H9 (cell line): ENCODE data around the gene FBXO34. TPM values are rescaled to one million over a fixed set of nuclear protein-coding genes. Genes with fewer than 3 reads are reported as not detected.

ENCODE experiments used
- DNase-seq: peaks from one replicate; pipeline ENCODE4 v3.0.0-alpha.2; 2017
- H2AFZ ChIP-seq: one replicate; pipeline ENCODE4 v1.6.1; 2013; ENCODE audit warnings: mild to moderate bottlenecking, low read length, control low read depth, moderate library complexity
- H2AK5ac ChIP-seq: 2 replicates; pipeline ENCODE4 v1.6.1; 2013; ENCODE audit warnings: low read length, control low read depth, mixed read lengths; ENCODE audit not compliant: insufficient read length
- H2BK120ac ChIP-seq: one replicate; pipeline ENCODE4 v1.6.1; 2013; ENCODE audit warnings: low read depth, mild to moderate bottlenecking, low read length, control low read depth, inconsistent platforms; ENCODE audit not compliant: poor library complexity, severe bottlenecking
- H2BK12ac ChIP-seq: 2 replicates; pipeline ENCODE4 v1.6.1; 2013; ENCODE audit warnings: low read length, control low read depth, mixed read lengths, low read depth; ENCODE audit not compliant: insufficient read length
- H2BK15ac ChIP-seq: 2 replicates; pipeline ENCODE4 v1.6.1; 2013; ENCODE audit warnings: low read depth, low read length, control low read depth
- H2BK20ac ChIP-seq: one replicate; pipeline ENCODE4 v1.6.1; 2013; ENCODE audit warnings: low read depth, mild to moderate bottlenecking, low read length, control low read depth, inconsistent platforms; ENCODE audit not compliant: poor library complexity, severe bottlenecking
- H2BK5ac ChIP-seq: 2 replicates; pipeline ENCODE4 v1.6.1; 2013; ENCODE audit warnings: low read length, control low read depth, mixed read lengths; ENCODE audit not compliant: insufficient read length
- H3K14ac ChIP-seq: 2 replicates; pipeline ENCODE4 v1.6.1; 2013; ENCODE audit warnings: low read length, control low read depth; ENCODE audit not compliant: insufficient read depth
- H3K18ac ChIP-seq: 2 replicates; pipeline ENCODE4 v1.6.1; 2013; ENCODE audit warnings: low read depth, mild to moderate bottlenecking, mixed read lengths, low read length, control low read depth; ENCODE audit not compliant: insufficient read length
- H3K23ac ChIP-seq: 2 replicates; pipeline ENCODE4 v1.6.1; 2013; ENCODE audit warnings: low read length, control low read depth, mixed read lengths, low read depth; ENCODE audit not compliant: insufficient read length
- H3K23me2 ChIP-seq: 2 replicates; pipeline ENCODE4 v1.6.1; 2013; ENCODE audit warnings: low read depth, mild to moderate bottlenecking, mixed read lengths, low read length, control low read depth; ENCODE audit not compliant: insufficient read length, poor library complexity, severe bottlenecking
- H3K27ac ChIP-seq: 2 replicates; pipeline ENCODE4 v1.5.1; 2013; ENCODE audit warnings: low read length, control low read depth, mixed read lengths, low read depth; ENCODE audit not compliant: insufficient read length
- H3K27me3 ChIP-seq: 2 replicates; pipeline ENCODE4 v1.6.1; 2013; ENCODE audit warnings: low read length, control low read depth, inconsistent platforms; ENCODE audit not compliant: insufficient read depth
- H3K4ac ChIP-seq: 2 replicates; pipeline ENCODE4 v1.6.1; 2013; ENCODE audit warnings: low read depth, mild to moderate bottlenecking, control low read depth, inconsistent platforms, low read length, moderate library complexity
- H3K4me1 ChIP-seq: 2 replicates; pipeline ENCODE4 v1.6.1; 2013; ENCODE audit warnings: low read length, control low read depth, inconsistent platforms; ENCODE audit not compliant: insufficient read depth
- H3K4me2 ChIP-seq: 2 replicates; pipeline ENCODE4 v1.6.1; 2013; ENCODE audit warnings: low read length, control low read depth, mixed read lengths; ENCODE audit not compliant: insufficient read length, insufficient read depth
- H3K56ac ChIP-seq: 2 replicates; pipeline ENCODE4 v1.6.1; 2013; ENCODE audit warnings: low read depth, mild to moderate bottlenecking, mixed read lengths, low read length, control low read depth; ENCODE audit not compliant: insufficient read length
- H3K79me1 ChIP-seq: 2 replicates; pipeline ENCODE4 v1.6.1; 2013; ENCODE audit warnings: low read depth, mild to moderate bottlenecking, moderate library complexity, low read length, control low read depth, inconsistent platforms; ENCODE audit not compliant: insufficient read depth, poor library complexity, severe bottlenecking
- H3K79me2 ChIP-seq: 2 replicates; pipeline ENCODE4 v1.6.1; 2013; ENCODE audit warnings: low read length, control low read depth, inconsistent platforms; ENCODE audit not compliant: insufficient read depth
- H3K9ac ChIP-seq: 2 replicates; pipeline ENCODE4 v1.6.1; 2013; ENCODE audit warnings: low read length, control low read depth, mixed read lengths; ENCODE audit not compliant: insufficient read length; ENCODE audit errors: extremely low read depth
- H3K9me3 ChIP-seq: one replicate; pipeline ENCODE4 v1.6.1; 2013; ENCODE audit warnings: low read depth, low read length, inconsistent platforms; ENCODE audit not compliant: control insufficient read depth
- H3T11ph ChIP-seq: one replicate; pipeline ENCODE4 v1.6.1; 2013; ENCODE audit warnings: mild to moderate bottlenecking, low read length, control low read depth, inconsistent platforms
- H4K20me1 ChIP-seq: one replicate; pipeline ENCODE4 v1.6.1; 2013; ENCODE audit not compliant: control insufficient read depth, insufficient read length, insufficient read depth
- H4K5ac ChIP-seq: 2 replicates; pipeline ENCODE4 v1.6.1; 2013; ENCODE audit warnings: low read depth, mild to moderate bottlenecking, mixed read lengths, low read length, control low read depth; ENCODE audit not compliant: insufficient read length
- H4K8ac ChIP-seq: replicated peaks from 2 replicates; pipeline ENCODE4 v1.6.1; 2013; ENCODE audit warnings: low read length, control low read depth, mixed read lengths, low read depth; ENCODE audit not compliant: insufficient read length
- H4K91ac ChIP-seq: 2 replicates; pipeline ENCODE4 v1.6.1; 2013; ENCODE audit warnings: low read depth, mild to moderate bottlenecking, moderate library complexity, mixed read lengths, low read length, control low read depth; ENCODE audit not compliant: insufficient read length
- H3K27ac Mint-ChIP-seq, 3 experiments: 2 replicates in 2 of 3; 3 replicates in 1 of 3; pipeline ENCODE4 v1.8.0; 2020 to 2021; ENCODE audit warnings: mixed read lengths in 3 of 3, mild to moderate bottlenecking in 1 of 3, moderate library complexity in 1 of 3
- H3K27me3 Mint-ChIP-seq: 2 replicates; pipeline ENCODE4 v1.8.0; 2021; ENCODE audit warnings: low read depth, mild to moderate bottlenecking, moderate library complexity, mixed read lengths
- H3K36me3 Mint-ChIP-seq, 3 experiments: 2 replicates in 2 of 3; 3 replicates in 1 of 3; pipeline ENCODE4 v1.8.0; 2020 to 2021; ENCODE audit warnings: low read depth in 3 of 3, mixed read lengths in 3 of 3; ENCODE audit not compliant: insufficient read depth in 1 of 3
- H3K4me1 Mint-ChIP-seq, 2 experiments: 2 replicates each; pipeline ENCODE4 v1.8.0; 2020; ENCODE audit warnings: mixed read lengths in 2 of 2
- H3K4me3 Mint-ChIP-seq, 2 experiments: 2 replicates in 1 of 2; 3 replicates in 1 of 2; pipeline ENCODE4 v1.8.0; 2020 to 2021; ENCODE audit warnings: mild to moderate bottlenecking in 2 of 2, mixed read lengths in 2 of 2, moderate library complexity in 1 of 2
- H3K9me3 Mint-ChIP-seq, 2 experiments: 2 replicates in 1 of 2; 3 replicates in 1 of 2; pipeline ENCODE4 v1.8.0; 2020; ENCODE audit warnings: mild to moderate bottlenecking in 2 of 2, mixed read lengths in 2 of 2, moderate library complexity in 1 of 2
- whole genome bisulfite sequencing: extraction: QIAGEN DNeasy Blood & Tissue Kit; methylation state at CpG from one replicate; pipeline ENCODE4 v1.1.7; 2013; ENCODE audit warnings: missing lambda C conversion rate, low lambda C conversion rate, mixed read lengths; ENCODE audit not compliant: insufficient read length; ENCODE audit errors: extremely low coverage; 5-methylcytosine and 5-hydroxymethylcytosine counted together
- total RNA-seq: library from RNA; stranded (reverse); gene quantifications from 2 replicates; pipeline ENCODE4 v1.2.1, GENCODE V29; 2021
- TF ChIP-seq, protein P1 (sequence below): fragments of 200-600 bp; sonication (generic); conservative IDR thresholded peaks from 3 replicates; pipeline ENCODE4 v1.8.0; 2021; ENCODE audit warnings: antibody characterized with exemption, mild to moderate bottlenecking

Gene FBXO34
- total RNA-seq, 1 experiment from 2014 or later: 12.0 TPM

DNA sequence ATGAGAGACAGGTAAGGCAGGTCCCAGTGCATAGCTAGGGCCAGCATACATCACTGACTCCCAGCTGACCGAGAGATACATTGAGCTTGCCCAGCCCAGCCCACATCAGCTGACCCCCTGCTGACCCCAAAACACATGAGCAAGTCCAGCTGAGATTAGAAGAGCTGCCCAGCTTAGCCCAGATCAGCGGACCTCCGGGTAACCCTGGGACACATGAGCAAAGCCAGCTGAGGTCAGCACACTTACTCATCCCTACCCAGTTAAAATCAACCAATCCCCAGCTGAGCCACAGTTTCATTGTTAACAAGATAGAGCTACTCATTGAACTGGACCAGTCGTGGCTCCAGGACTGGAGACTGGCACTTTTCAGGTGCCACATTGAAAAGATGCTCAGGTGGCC, 21.8 kb upstream of the FBXO34 start:
- Histone ChIP-seq H4K8ac (no peak overlapping the region), H3K56ac (no peak overlapping the region), H3K27me3 (no peaks in the 10 kb centered on the region), H3K4me2 (no peak overlapping the region), H3K79me1 (no peaks in the 10 kb centered on the region), H2AFZ (no peak overlapping the region), H3K14ac (no peak overlapping the region), H3K4ac (no peak overlapping the region), H4K5ac (no peak overlapping the region), H2BK12ac (no peak overlapping the region), H3K27ac (no peak overlapping the region), H4K91ac (no peak overlapping the region), H3K18ac (no peak overlapping the region), H3K4me1 (no peaks in the 10 kb centered on the region), H2BK120ac (no peak overlapping the region), H3K23me2 (no peaks in the 10 kb centered on the region), H3K23ac (no peak overlapping the region), H3K9ac (no peak overlapping the region), H2BK20ac (no peak overlapping the region), H2BK15ac (no peak overlapping the region), H4K20me1 (no peaks in the 10 kb centered on the region), H2AK5ac (no peak overlapping the region), H2BK5ac (no peak overlapping the region), H3K79me2 (no peaks in the 10 kb centered on the region), H3K9me3 (no peaks in the 10 kb centered on the region), H3T11ph (no peak overlapping the region)
- peaks cover 15% of the 10 kb centered on the region for H3K27me3 Mint-ChIP-seq
- 0 out of 4 replicates have a peak, but pooled peaks cover 2 to 5% of the 10 kb centered on the region in 2 experiments for H3K4me1 Mint-ChIP-seq
- no peak overlapping the region for H3K4me3 Mint-ChIP-seq
- no peaks in the 10 kb centered on the region for H3K9me3 Mint-ChIP-seq
- H3K27ac Mint-ChIP-seq: no peak overlapping the region
- TF ChIP-seq, protein P1, sequence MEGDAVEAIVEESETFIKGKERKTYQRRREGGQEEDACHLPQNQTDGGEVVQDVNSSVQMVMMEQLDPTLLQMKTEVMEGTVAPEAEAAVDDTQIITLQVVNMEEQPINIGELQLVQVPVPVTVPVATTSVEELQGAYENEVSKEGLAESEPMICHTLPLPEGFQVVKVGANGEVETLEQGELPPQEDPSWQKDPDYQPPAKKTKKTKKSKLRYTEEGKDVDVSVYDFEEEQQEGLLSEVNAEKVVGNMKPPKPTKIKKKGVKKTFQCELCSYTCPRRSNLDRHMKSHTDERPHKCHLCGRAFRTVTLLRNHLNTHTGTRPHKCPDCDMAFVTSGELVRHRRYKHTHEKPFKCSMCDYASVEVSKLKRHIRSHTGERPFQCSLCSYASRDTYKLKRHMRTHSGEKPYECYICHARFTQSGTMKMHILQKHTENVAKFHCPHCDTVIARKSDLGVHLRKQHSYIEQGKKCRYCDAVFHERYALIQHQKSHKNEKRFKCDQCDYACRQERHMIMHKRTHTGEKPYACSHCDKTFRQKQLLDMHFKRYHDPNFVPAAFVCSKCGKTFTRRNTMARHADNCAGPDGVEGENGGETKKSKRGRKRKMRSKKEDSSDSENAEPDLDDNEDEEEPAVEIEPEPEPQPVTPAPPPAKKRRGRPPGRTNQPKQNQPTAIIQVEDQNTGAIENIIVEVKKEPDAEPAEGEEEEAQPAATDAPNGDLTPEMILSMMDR: no peak
- DNase-seq: no peak
- WGBS: no CpG with 5 or more reads among the region's 4 CpGs
- H3K36me3 Mint-ChIP-seq: no peaks in the 10 kb centered on the region
